GM12873 (cell line): ENCODE measurements around the gene GRIK1.

Source experiments
- TF ChIP-seq, protein P1 (sequence below): IDR thresholded peaks from 2 replicates; pipeline ENCODE4 v1.5.1; 2012; ENCODE audit warnings: low read depth, mild to moderate bottlenecking, moderate library complexity, low read length, control low read depth; ENCODE audit not compliant: insufficient read depth; ENCODE audit errors: missing control alignments

The GRIK1 gene

DNA sequence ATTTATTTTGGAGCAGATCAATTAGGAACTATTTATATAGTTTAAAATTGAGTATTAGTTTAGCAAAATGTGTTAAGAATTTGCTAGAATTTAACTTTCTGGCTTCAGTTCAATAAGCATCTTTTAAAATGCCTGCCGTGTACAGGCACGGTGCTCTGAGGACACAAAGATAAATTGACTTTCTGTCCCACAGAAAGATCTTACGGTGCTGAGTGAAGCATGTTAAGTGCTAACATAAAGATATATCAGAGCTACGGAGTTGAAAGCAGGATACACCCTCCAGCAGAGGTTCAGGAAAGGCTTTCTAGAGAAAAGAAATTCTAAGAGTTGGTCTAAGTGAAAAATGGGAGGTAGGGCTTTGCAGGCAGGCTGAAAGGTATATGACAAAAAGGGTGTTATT is 305.4 kb downstream of the GRIK1 start:
- TF ChIP-seq, protein P1, sequence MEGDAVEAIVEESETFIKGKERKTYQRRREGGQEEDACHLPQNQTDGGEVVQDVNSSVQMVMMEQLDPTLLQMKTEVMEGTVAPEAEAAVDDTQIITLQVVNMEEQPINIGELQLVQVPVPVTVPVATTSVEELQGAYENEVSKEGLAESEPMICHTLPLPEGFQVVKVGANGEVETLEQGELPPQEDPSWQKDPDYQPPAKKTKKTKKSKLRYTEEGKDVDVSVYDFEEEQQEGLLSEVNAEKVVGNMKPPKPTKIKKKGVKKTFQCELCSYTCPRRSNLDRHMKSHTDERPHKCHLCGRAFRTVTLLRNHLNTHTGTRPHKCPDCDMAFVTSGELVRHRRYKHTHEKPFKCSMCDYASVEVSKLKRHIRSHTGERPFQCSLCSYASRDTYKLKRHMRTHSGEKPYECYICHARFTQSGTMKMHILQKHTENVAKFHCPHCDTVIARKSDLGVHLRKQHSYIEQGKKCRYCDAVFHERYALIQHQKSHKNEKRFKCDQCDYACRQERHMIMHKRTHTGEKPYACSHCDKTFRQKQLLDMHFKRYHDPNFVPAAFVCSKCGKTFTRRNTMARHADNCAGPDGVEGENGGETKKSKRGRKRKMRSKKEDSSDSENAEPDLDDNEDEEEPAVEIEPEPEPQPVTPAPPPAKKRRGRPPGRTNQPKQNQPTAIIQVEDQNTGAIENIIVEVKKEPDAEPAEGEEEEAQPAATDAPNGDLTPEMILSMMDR, result no peak

DNA sequence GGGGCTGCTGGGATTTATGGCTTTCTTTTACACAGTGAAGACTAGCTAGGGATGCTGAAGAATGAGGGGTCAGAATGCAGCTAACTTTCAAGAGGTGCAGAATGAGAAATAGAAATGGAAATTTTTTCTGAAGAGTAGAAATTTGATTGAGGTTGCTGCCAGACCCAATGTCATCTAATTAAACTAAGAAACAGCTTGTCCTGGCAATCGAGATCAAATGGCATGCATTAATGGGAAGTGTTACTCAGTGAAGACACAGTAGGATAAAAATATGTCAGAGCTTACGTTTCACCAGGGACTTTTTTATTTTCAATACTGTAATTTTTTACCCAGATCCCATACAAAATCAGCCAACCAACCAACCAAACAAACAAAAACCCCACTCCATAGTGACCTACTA is 306.0 kb downstream of the GRIK1 start:
- TF ChIP-seq, protein P1, result no peak

DNA sequence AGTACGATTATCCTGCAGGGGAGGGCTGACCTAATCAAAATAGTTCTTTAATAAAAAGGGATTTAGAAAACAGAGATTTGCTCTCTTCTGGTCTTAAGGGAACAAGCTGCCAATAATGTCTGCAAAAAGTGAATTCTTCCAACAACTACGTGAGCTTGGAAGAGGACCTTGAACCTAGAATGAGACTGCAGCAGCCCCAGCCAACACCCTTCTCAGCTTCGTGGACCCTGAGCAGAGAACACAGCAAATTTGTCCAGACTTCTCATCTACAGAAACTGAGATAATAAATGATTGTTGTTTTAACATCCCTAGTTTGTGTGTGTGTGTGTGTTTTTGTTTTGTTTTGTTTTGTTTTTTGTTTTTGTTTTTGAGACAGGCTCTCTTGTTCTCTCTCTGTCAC is 309.4 kb downstream of the GRIK1 start:
- TF ChIP-seq, protein P1, result no peak

DNA sequence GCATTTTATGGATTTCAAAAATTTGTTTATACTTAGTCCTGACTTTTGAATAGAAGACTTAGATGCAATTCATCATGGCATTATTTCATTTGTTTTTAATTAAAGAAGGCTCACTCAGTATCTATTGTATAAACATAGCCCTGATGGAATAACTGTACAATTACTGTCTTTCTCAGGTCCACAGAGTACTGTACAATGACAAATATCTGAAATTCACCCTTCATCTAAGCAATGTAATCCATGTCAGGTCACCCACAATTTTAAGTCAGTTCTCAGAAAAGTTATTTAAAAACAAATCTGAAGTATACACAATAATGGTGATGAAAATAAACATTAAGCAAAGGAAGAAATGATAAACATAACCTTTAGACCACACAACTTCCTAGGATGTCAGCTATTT is 311.9 kb downstream of the GRIK1 start:
- TF ChIP-seq, protein P1, result no peak

DNA sequence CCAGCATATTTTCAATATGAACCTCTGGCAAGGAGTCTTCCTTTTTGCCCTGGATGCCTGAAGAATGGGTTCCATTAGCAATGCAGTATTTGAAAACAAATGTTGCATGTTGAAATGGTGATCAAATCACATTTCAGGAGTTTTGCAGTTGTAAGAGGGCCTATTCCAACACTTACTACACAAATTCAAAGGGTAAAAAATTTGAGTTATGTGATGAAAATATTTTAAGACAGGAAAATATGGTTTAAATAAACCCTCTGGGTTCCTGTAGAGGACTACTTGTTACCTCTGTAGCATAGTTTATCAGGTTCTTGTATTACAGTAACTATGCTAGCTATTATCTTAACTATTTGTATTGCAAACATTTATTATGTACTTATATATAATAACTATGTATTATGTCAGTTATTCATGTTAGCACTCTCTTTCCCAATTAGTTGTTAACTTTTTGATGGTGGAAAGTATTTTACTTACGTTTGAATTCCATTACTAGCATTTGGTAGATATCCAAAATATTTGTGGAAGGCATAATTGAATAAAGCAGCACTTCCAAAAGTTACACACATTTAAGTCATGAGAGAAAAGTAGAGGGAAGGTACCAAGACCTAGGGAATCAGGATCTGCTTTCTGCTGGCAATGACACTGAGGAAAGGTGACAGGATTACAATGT is 312.9 kb downstream of the GRIK1 start:
- TF ChIP-seq, protein P1, result no peak

DNA sequence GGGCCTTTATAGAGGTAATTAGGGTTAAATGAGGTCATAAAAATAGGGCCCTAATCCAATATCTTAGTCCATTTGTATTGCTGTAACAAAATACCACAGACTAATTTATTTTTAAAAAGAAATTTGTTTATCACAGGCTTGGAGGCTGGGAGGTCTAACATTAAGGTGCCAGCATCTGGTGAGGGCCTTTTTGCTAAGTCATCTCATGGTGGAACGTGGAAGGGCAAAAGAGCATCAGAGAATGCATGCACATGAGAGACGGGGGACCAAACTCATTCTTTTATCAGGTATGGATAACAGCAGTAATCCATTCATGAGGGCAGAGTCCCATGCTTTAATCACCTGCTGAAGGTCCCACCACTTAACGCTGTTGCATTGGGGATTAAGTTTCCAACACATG is 313.8 kb downstream of the GRIK1 start:
- TF ChIP-seq, protein P1, result no peak

DNA sequence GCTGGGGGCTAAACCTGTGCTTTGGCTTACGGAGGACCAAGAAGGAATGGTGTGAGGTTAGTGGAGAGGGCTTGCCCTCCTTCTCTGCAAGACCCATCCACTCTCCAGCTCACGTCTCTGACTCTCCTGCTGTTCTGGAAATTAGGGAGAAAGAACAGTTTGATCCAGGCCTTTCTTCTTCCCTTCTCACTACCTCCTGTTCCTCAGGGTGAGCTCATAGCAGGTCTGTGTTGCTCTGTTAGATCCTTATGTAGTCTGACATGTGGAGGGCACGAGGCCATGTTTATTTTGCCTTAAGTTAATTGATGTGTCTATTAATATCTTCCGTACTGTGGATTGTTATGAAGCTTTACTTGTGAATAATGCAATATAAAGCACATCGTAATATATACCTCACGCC is 315.0 kb downstream of the GRIK1 start:
- TF ChIP-seq, protein P1, result no peak
